ENCODE data around the gene HELLS. TPM values are rescaled to one million over a fixed set of nuclear protein-coding genes. Genes with fewer than 3 reads are reported as not detected.

Gene HELLS
- total RNA-seq, 1 experiment from 2014 or later: 291 TPM

DNA sequence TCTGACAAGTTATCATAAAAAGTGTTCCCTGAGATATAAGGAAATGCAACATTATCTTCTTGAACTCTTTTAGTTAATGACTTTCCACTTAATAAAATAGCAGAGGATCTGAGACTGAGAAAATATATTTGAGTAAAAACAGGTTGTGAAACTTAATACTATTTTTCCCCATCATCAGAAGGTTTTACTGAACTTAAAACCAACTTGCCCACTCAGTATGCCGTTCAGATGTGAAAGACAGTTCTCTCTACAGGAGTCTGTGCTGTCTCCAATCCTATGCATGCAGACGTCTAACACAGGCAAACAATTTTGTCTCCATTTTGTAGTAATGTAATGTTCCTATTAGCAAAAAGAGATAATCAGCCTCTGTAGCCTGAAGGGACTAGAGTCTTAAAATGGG lies 99.7 kb downstream of the HELLS start:
- no peaks in the 10 kb centered on the region for H3K4me1 Mint-ChIP-seq
- H2BK12ac ChIP-seq (ENCODE audit: insufficient read length, low read depth, low read length): no peak overlapping the region
- no peak overlapping the region for H2BK15ac ChIP-seq (ENCODE audit: low read depth, low read length)
- WGBS (ENCODE audit: extremely low coverage, insufficient read length, low lambda C conversion rate): no CpG with 5 or more reads among the region's 2 CpGs
- no peak for TF ChIP-seq CTCF (conservative IDR thresholded peaks at IDR 0.05)
- no peak overlapping the region for H2BK20ac ChIP-seq (ENCODE audit: low read depth, low read length, poor library complexity, severe bottlenecking)
- peaks cover 0 to 3% of the 10 kb centered on the region in 2 experiments; a peak in 2 of 5 replicates for H3K9me3 Mint-ChIP-seq
- no peaks in the 10 kb centered on the region for H3K27me3 ChIP-seq (ENCODE audit: insufficient read depth, low read length)
- no peaks in the 10 kb centered on the region for H3K23me2 ChIP-seq (ENCODE audit: insufficient read length, low read depth, low read length, poor library complexity, severe bottlenecking)
- H3K27me3 Mint-ChIP-seq (ENCODE audit: low read depth): no peaks in the 10 kb centered on the region
- H3K4ac ChIP-seq (ENCODE audit: low read depth, low read length): no peak overlapping the region
- no peak overlapping the region for H3K14ac ChIP-seq (ENCODE audit: insufficient read depth, low read length)
- H3K79me2 ChIP-seq (ENCODE audit: insufficient read depth, low read length): no peaks in the 10 kb centered on the region
- no peaks in the 10 kb centered on the region for H4K20me1 ChIP-seq (ENCODE audit: control insufficient read depth, insufficient read depth, insufficient read length)
- no peak overlapping the region for H2AFZ ChIP-seq (ENCODE audit: low read length)
- H3T11ph ChIP-seq (ENCODE audit: low read length): no peak overlapping the region
- no peaks in the 10 kb centered on the region for H3K9me3 ChIP-seq (ENCODE audit: control insufficient read depth, low read depth, low read length)
- DNase-seq: no peak
- H4K5ac ChIP-seq (ENCODE audit: insufficient read length, low read depth, low read length): no peak overlapping the region
- H3K36me3 Mint-ChIP-seq (ENCODE audit: insufficient read depth in 1 of 3, low read depth in 3 of 3): no peaks in the 10 kb centered on the region
- H3K27ac Mint-ChIP-seq: no peak overlapping the region
- H3K79me1 ChIP-seq (ENCODE audit: insufficient read depth, low read depth, low read length, poor library complexity, severe bottlenecking): no peaks in the 10 kb centered on the region
- H3K18ac ChIP-seq (ENCODE audit: insufficient read length, low read depth, low read length): no peak overlapping the region
- no peak overlapping the region for H3K4me3 Mint-ChIP-seq
- H2AK5ac ChIP-seq (ENCODE audit: insufficient read length, low read length): no peak overlapping the region
- H3K56ac ChIP-seq (ENCODE audit: insufficient read length, low read depth, low read length): no peak overlapping the region
- no peak overlapping the region for H2BK5ac ChIP-seq (ENCODE audit: insufficient read length, low read length)
- H2BK120ac ChIP-seq (ENCODE audit: low read depth, low read length, poor library complexity, severe bottlenecking): no peak overlapping the region
- H3K9ac ChIP-seq (ENCODE audit: extremely low read depth, insufficient read length, low read length): no peak overlapping the region
- H4K8ac ChIP-seq (replicated peaks; ENCODE audit: insufficient read length, low read depth, low read length): no peak overlapping the region
- H3K4me2 ChIP-seq (ENCODE audit: insufficient read depth, insufficient read length, low read length): no peak overlapping the region
- H3K27ac ChIP-seq (ENCODE audit: insufficient read length, low read depth, low read length): no peak overlapping the region
- H3K4me1 ChIP-seq (ENCODE audit: insufficient read depth, low read length): no peaks in the 10 kb centered on the region
- no peak overlapping the region for H4K91ac ChIP-seq (ENCODE audit: insufficient read length, low read depth, low read length)
- no peak overlapping the region for H3K23ac ChIP-seq (ENCODE audit: insufficient read length, low read depth, low read length)

Other genes starting within 250 kb of the HELLS start
- gene NOC3L, start 182.8 kb upstream of the HELLS start, total RNA-seq (2021): 34.8 and 35.8 TPM in 2 replicates
- gene TBC1D12, start 143.2 kb upstream of the HELLS start, total RNA-seq (2021): 1.9 and 2.0 TPM in 2 replicates
- 0.09 TPM in 1 of 2 replicates, not detected in the other for gene CYP2C18, start 137.9 kb downstream of the HELLS start, total RNA-seq (2021)
- not detected in 2 replicates for gene CYP2C19, start 216.9 kb downstream of the HELLS start, total RNA-seq (2021)

Measured in H9 (cell line).